K562 (cell line): ENCODE data around the gene THOP1. TPM values are rescaled to one million over a fixed set of nuclear protein-coding genes. Genes with fewer than 3 reads are reported as not detected.

Experiments
- ATAC-seq: fragments of 200-7000 bp; cut with Tn5 transposase; 3 replicates; pipeline ENCODE4 v1.9.1; 2020; ENCODE audit warnings: moderate library complexity
- BruUV-seq: library from RNA; stranded (reverse); fragments of 400-500 nt; replicated peaks from 2 replicates; lab custom pipeline; 2021; lab: Mats Ljungman, UMichigan
- CTCF ChIA-PET: fragments of 300-600 bp; formaldehyde crosslinking; extraction: SDS; loops from one replicate; lab custom pipeline; 2021; ENCODE audit warnings: low intra/inter-chr PET ratio; lab: Yijun Ruan, JAX
- POLR2A ChIA-PET: fragments of 300-600, 350-650 bp; sonication (Branson Sonifier 250); formaldehyde crosslinking; extraction: SDS; loops from one replicate; lab custom pipeline; 2021; ENCODE audit warnings: antibody characterized with exemption, inconsistent platforms; lab: Yijun Ruan, JAX
- DNase-seq, 4 experiments: peaks; one replicate each; pipeline versions ENCODE4 v3.0.0 to v3.0.0-alpha.2; 2011 to 2018; ENCODE audit warnings: low spot score in 3 of 4, mixed read lengths in 3 of 4; ENCODE audit errors: extremely low read depth in 1 of 4
- FAIRE-seq: peaks from 2 replicates; lab custom pipeline; 2011; peaks lifted over from hg19 to GRCh38; lab: Jason Lieb, UNC
- H2AFZ ChIP-seq: 2 replicates; pipeline ENCODE4 v1.6.0; 2011; ENCODE audit warnings: low read depth, low read length, control low read depth, inconsistent platforms
- H3K27ac ChIP-seq: fragments of 200-600 bp; 3 replicates; pipeline ENCODE4 v1.8.0; 2011; ENCODE audit warnings: low read depth, mild to moderate bottlenecking, control low read depth, inconsistent platforms, low read length, moderate library complexity, mixed read lengths; ENCODE audit errors: extremely low read depth
- H3K27me3 ChIP-seq, 2 experiments: fragments of 300-600 bp in 1 of 2; 2 replicates in 1 of 2; 3 replicates in 1 of 2; pipeline versions ENCODE4 v1.6.0 to v1.8.0; 2011; ENCODE audit warnings: inconsistent platforms in 2 of 2, low read length in 2 of 2, mild to moderate bottlenecking in 1 of 2, mixed read lengths in 1 of 2, moderate library complexity in 1 of 2; ENCODE audit not compliant: control insufficient read depth in 2 of 2, insufficient read depth in 2 of 2
- H3K36me3 ChIP-seq: fragments of 300-600 bp; 3 replicates; pipeline ENCODE4 v1.8.0; 2011; ENCODE audit warnings: mild to moderate bottlenecking, low read length, inconsistent platforms; ENCODE audit not compliant: control insufficient read depth, insufficient read depth
- H3K4me1 ChIP-seq, 2 experiments: fragments of 200-600 bp in 1 of 2; replicated peaks in 1 of 2; 2 replicates in 1 of 2; 3 replicates in 1 of 2; pipeline versions ENCODE4 v1.5.1 to v1.8.0; 2011; ENCODE audit warnings: inconsistent platforms in 2 of 2, low read length in 2 of 2, mild to moderate bottlenecking in 1 of 2, mixed read lengths in 1 of 2, moderate library complexity in 1 of 2; ENCODE audit not compliant: control insufficient read depth in 2 of 2, insufficient read depth in 2 of 2
- H3K4me2 ChIP-seq: 2 replicates; pipeline ENCODE4 v1.6.1; 2011; ENCODE audit warnings: low read length, control low read depth, inconsistent platforms, mixed read lengths; ENCODE audit not compliant: insufficient read depth
- H3K4me3 ChIP-seq: fragments of 200-600 bp; sonication (generic), shearing (Covaris generic); 2 replicates; pipeline ENCODE4 v1.5.1; 2016; ENCODE audit warnings: control low read depth, inconsistent platforms
- H3K79me2 ChIP-seq: fragments of 200-600 bp; 3 replicates; pipeline ENCODE4 v1.8.0; 2011; ENCODE audit warnings: low read length, inconsistent platforms; ENCODE audit not compliant: control insufficient read depth, insufficient read depth
- H3K9ac ChIP-seq, 2 experiments: 2 replicates each; pipeline versions ENCODE4 v1.6.0 to v1.6.1; 2011; ENCODE audit warnings: low read depth in 2 of 2, low read length in 2 of 2, control low read depth in 1 of 2, inconsistent platforms in 1 of 2, mild to moderate bottlenecking in 1 of 2, mixed read lengths in 1 of 2; ENCODE audit not compliant: insufficient read depth in 1 of 2
- H3K9me1 ChIP-seq: one replicate; pipeline ENCODE4 v1.6.0; 2011; ENCODE audit warnings: inconsistent platforms, mild to moderate bottlenecking, low read length, moderate library complexity; ENCODE audit not compliant: control insufficient read depth, insufficient read depth
- H3K9me3 ChIP-seq: replicated peaks from 2 replicates; pipeline ENCODE4 v1.5.1; 2011; ENCODE audit warnings: low read depth, low read length, inconsistent platforms; ENCODE audit not compliant: control insufficient read depth, insufficient read depth
- H4K20me1 ChIP-seq: replicated peaks from 2 replicates; pipeline ENCODE4 v1.6.1; 2011; ENCODE audit warnings: low read length, inconsistent platforms, mixed read lengths; ENCODE audit not compliant: control insufficient read depth, insufficient read depth
- CBFB ChIP-seq: sonication (generic); formaldehyde crosslinking; IDR thresholded peaks from 2 replicates; pipeline ENCODE4 v1.4.0; 2020; ENCODE audit warnings: mild to moderate bottlenecking, missing genetic modification reagents
- CCAR2 ChIP-seq: fragments of 200-400 bp; formaldehyde crosslinking; IDR thresholded peaks from 2 replicates; pipeline ENCODE4 v1.6.1; 2017; ENCODE audit warnings: mild to moderate bottlenecking, low read depth, low read length
- CXXC5 ChIP-seq: fragments of 250-450 bp; sonication (Bioruptor Pico); IDR thresholded peaks from 2 replicates; pipeline ENCODE4 v1.8.0; 2022; ENCODE audit warnings: inconsistent platforms, mild to moderate bottlenecking, moderate library complexity
- GABPB1 ChIP-seq: sonication (generic); formaldehyde crosslinking; IDR thresholded peaks from 2 replicates; pipeline ENCODE4 v1.8.0; 2022; ENCODE audit warnings: mild to moderate bottlenecking, missing genetic modification reagents
- GTF2F1 ChIP-seq: IDR thresholded peaks from 2 replicates; pipeline ENCODE4 v1.6.1; 2011; ENCODE audit warnings: low read depth, low read length, improper control_type of control experiment
- HMGN3 ChIP-seq: IDR thresholded peaks from 2 replicates; pipeline ENCODE4 v1.6.1; 2011; ENCODE audit warnings: borderline replicate concordance, low read depth, mild to moderate bottlenecking, mixed read lengths, low read length; ENCODE audit not compliant: insufficient read length; ENCODE audit errors: extremely low read depth
- NELFE ChIP-seq: IDR thresholded peaks from 2 replicates; pipeline ENCODE4 v1.6.1; 2011; ENCODE audit warnings: mild to moderate bottlenecking; ENCODE audit not compliant: insufficient read depth, insufficient read length
- PML ChIP-seq: IDR thresholded peaks from 2 replicates; pipeline ENCODE4 v1.6.1; 2012; ENCODE audit warnings: low read length, inconsistent platforms
- POLR2H ChIP-seq: IDR thresholded peaks from 2 replicates; pipeline ENCODE4 v1.6.1; 2016; ENCODE audit warnings: missing genetic modification characterization, low read depth, mild to moderate bottlenecking, control low read depth, missing compliant biosample characterization, moderate library complexity
- RNF2 ChIP-seq: sonication (generic); IDR thresholded peaks from 2 replicates; pipeline ENCODE4 v1.6.1; 2016
- TAF7 ChIP-seq: fragments of 450-650 bp; IDR thresholded peaks from 2 replicates; pipeline ENCODE4 v1.6.1; 2016; ENCODE audit warnings: missing genetic modification characterization, missing compliant biosample characterization
- TAL1 ChIP-seq: fragments of 450-650 bp; IDR thresholded peaks from 2 replicates; pipeline ENCODE4 v1.6.1; 2016; ENCODE audit warnings: mild to moderate bottlenecking
- TGIF2 ChIP-seq: sonication (generic); formaldehyde crosslinking; IDR thresholded peaks from 2 replicates; pipeline ENCODE4 v1.8.1; 2022; ENCODE audit warnings: mild to moderate bottlenecking, missing genetic modification reagents, moderate library complexity
- ZNF212 ChIP-seq: fragments of 450-650 bp; formaldehyde crosslinking; IDR thresholded peaks from 2 replicates; pipeline ENCODE4 v1.4.0; 2020; ENCODE audit warnings: mild to moderate bottlenecking
- ZNF408 ChIP-seq: fragments of 250-450 bp; sonication (Bioruptor Pico); IDR thresholded peaks from 2 replicates; pipeline ENCODE4 v1.4.0; 2020; ENCODE audit warnings: low read depth, mild to moderate bottlenecking, moderate library complexity
- WGBS: fragments of 100-300 bp; shearing (Covaris generic); methylation state at CpG from one replicate; pipeline ENCODE4 v1.1.6; 2016; ENCODE audit warnings: low coverage, mixed read lengths; ENCODE audit not compliant: insufficient coverage; ENCODE audit errors: missing lambda C conversion rate; 5-methylcytosine and 5-hydroxymethylcytosine counted together
- in situ Hi-C: fragments of 300-500 bp; cut with MboI; formaldehyde crosslinking; loops from 4 replicates; pipeline ENCODE4 v1.15.0; 2018; ENCODE audit warnings: inconsistent platforms, mixed read lengths
- intact Hi-C: fragments of 100-400 bp; cut with micrococcal nuclease; formaldehyde crosslinking; loops from 2 replicates; pipeline ENCODE4 v1.14.2; 2022
- polyA plus RNA-seq, 8 experiments: library from polyadenylated mRNA; depleted of rRNA in 4 of 8; stranded (reverse) in 5 of 8; unstranded in 3 of 8; fragments of >200 nt; fragmentation: Nextera tagmentation in 2 of 8; fragmentation: Illumina TruSeq in 1 of 8; extraction: Ambion mirVana in 2 of 8; extraction: Trizol in 1 of 8; gene quantifications; 2 replicates each; pipeline versions ENCODE4 v1.2.1 to v1.2.3, GENCODE V29; 2011 to 2014; ENCODE audit warnings: inconsistent platforms in 1 of 8, missing spikeins in 1 of 8
- total RNA-seq, 7 experiments: library from RNA; depleted of rRNA in 6 of 7; stranded (reverse); fragments of >200 nt in 6 of 7; fragmentation: Illumina TruSeq in 2 of 7; extraction: Trizol in 2 of 7; gene quantifications; 2 replicates each; pipeline versions ENCODE4 v1.2.1 to v1.2.3, GENCODE V29; 2011 to 2021; ENCODE audit warnings: low replicate concordance in 1 of 7
- TF ChIP-seq, protein P1 (sequence below): fragments of 250-450 bp; sonication (Bioruptor Pico); IDR thresholded peaks from 2 replicates; pipeline ENCODE4 v1.5.0; 2021
- TF ChIP-seq, protein P2 (sequence below): fragments of 200-400 bp; formaldehyde crosslinking; IDR thresholded peaks from 2 replicates; pipeline ENCODE4 v1.6.1; 2017; ENCODE audit warnings: mild to moderate bottlenecking, low read depth, low read length, moderate library complexity

THOP1 gene
- total and polyA plus RNA-seq, 9 of the 15 experiments (the other 6 are each of a cell fraction or from before 2014, with no cell fraction given): 1.3 to 255 (median 96.1) TPM

DNA sequence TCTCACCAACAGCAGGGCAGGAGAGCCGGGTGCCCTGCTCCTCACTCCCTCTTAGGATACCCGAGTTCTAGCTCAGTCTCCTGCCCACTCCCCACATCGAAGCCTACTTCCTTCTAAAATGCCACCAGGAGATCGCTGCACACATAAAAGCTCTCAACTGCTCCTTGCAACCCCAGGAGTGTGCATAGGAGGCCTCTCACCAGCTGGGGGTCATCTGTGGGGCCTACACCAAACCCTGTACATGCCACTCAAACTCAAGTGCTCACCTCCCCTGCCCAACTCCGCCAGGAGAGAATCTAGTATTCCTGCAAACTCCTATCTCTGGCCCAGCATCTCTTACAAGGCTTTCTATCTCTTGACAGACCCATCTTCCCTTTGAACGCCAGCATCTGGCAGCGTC, 5.0 kb upstream of the THOP1 start:
- no peak for FAIRE-seq
- 93% methylated on average over 7 of the region's 7 CpGs for WGBS
- peaks cover 14 to 36% of the 10 kb centered on the region in 2 experiments for H3K4me1 ChIP-seq
- no peak overlapping the region for H3K4me2 ChIP-seq
- H3K79me2 ChIP-seq: peaks cover 79% of the 10 kb centered on the region
- intact Hi-C loops (no loop called here), in situ Hi-C loops (no loop called here)
- no peak overlapping the region for H2AFZ ChIP-seq
- CTCF ChIA-PET: no interaction called here
- no peak overlapping the region for H3K27ac ChIP-seq
- H3K27me3 ChIP-seq: no peaks in the 10 kb centered on the region
- H3K36me3 ChIP-seq: peaks cover 62% of the 10 kb centered on the region; the same call in 2 of the 3 replicates
- peak overlapping the region in 1 of 2 experiments; percentile 59; a peak in 1 of 4 replicates for H3K9ac ChIP-seq
- no peaks in the 10 kb centered on the region for H3K9me1 ChIP-seq
- no peak for ATAC-seq
- DNase-seq: no peak
- no TSS peak for BruUV-seq
- no peak for TF ChIP-seq HMGN3
- no peak for TF ChIP-seq TAL1
- TF ChIP-seq CCAR2: no peak
- no peak for TF ChIP-seq RNF2
- TF ChIP-seq NELFE: no peak
- TF ChIP-seq CBFB (CRISPR knock-in tag): no peak
- TF ChIP-seq ZNF408 (CRISPR knock-in tag): no peak
- TF ChIP-seq ZNF212 (CRISPR knock-in tag): no peak
- TF ChIP-seq, protein P1, sequence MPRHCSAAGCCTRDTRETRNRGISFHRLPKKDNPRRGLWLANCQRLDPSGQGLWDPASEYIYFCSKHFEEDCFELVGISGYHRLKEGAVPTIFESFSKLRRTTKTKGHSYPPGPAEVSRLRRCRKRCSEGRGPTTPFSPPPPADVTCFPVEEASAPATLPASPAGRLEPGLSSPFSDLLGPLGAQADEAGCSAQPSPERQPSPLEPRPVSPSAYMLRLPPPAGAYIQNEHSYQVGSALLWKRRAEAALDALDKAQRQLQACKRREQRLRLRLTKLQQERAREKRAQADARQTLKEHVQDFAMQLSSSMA (CRISPR knock-in tag): no peak
- TF ChIP-seq TGIF2 (CRISPR knock-in tag): no peak
- no peak for TF ChIP-seq GTF2F1
- no peak for TF ChIP-seq PML
- no peak for TF ChIP-seq GABPB1 (CRISPR knock-in tag)
- TF ChIP-seq, protein P2, sequence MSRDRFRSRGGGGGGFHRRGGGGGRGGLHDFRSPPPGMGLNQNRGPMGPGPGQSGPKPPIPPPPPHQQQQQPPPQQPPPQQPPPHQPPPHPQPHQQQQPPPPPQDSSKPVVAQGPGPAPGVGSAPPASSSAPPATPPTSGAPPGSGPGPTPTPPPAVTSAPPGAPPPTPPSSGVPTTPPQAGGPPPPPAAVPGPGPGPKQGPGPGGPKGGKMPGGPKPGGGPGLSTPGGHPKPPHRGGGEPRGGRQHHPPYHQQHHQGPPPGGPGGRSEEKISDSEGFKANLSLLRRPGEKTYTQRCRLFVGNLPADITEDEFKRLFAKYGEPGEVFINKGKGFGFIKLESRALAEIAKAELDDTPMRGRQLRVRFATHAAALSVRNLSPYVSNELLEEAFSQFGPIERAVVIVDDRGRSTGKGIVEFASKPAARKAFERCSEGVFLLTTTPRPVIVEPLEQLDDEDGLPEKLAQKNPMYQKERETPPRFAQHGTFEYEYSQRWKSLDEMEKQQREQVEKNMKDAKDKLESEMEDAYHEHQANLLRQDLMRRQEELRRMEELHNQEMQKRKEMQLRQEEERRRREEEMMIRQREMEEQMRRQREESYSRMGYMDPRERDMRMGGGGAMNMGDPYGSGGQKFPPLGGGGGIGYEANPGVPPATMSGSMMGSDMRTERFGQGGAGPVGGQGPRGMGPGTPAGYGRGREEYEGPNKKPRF: no peak
- TF ChIP-seq TAF7 (tag): no peak
- TF ChIP-seq CXXC5 (CRISPR knock-in tag): no peak
- no peak for TF ChIP-seq POLR2H (tag)
- no peak overlapping the region for H3K4me3 ChIP-seq
- POLR2A ChIA-PET: interaction anchor here (0.5 to 2.1 kb wide), 3 partner anchors 9 to 1171 kb away, joined by 3 to 12 read pairs (median 5); no protein-coding TSS in a partner anchor
- H3K9me3 ChIP-seq: no peaks in the 10 kb centered on the region
- H4K20me1 ChIP-seq: peaks cover 26% of the 10 kb centered on the region
